Measurements from ENCODE around the gene DUS2. TPM values are rescaled to one million over a fixed set of nuclear protein-coding genes. Genes with fewer than 3 reads are reported as not detected.
"Not testable (repeated sequence)": the region's sequence is repeated elsewhere in the genome, so short reads cannot be mapped to it uniquely, and the experiment has no call there.

DUS2 gene
- total RNA-seq, 4 donors from 2014 or later = 4.5 to 9.6 (median 7.1) TPM

- in situ Hi-C loops (cut with MboI; ENCODE audit: low sequenced_read_pairs in 4 of 4) = no loop called here
- DNase-seq (peak in 1 of 2 donors; percentile 45), ATAC-seq (peak in 1 of 2 donors; percentile 47)
- no peaks in the 10 kb centered on the region for H3K9me3 ChIP-seq
- H3K27ac ChIP-seq = peak overlapping the region in 3 of 4 donors; percentile 35 to 47 (median 37)
- TF ChIP-seq POLR2A (IDR thresholded peaks at IDR 0.05) (peak in 1 of 2 donors; percentile 31), CTCF (IDR thresholded peaks at IDR 0.05 in 4 of 5, conservative IDR thresholded peaks at IDR 0.05 in 1 of 5) (no peak)
- intact Hi-C loops (cut with DNase I; ENCODE audit: low total_unique reads) = no loop called here
- H3K27me3 ChIP-seq = no peaks in the 10 kb centered on the region
- no peaks in the 10 kb centered on the region for H3K4me1 ChIP-seq
- H3K36me3 ChIP-seq = no peaks in the 10 kb centered on the region
- no peak overlapping the region for H3K4me3 ChIP-seq
Measured at GRCh38 chr16:68005786-68006286, 17.2 kb upstream of the DUS2 start.

GRCh38 chr16:68009157-68009735, 13.8 kb upstream of the DUS2 start:
- in situ Hi-C loops (cut with MboI; ENCODE audit: low sequenced_read_pairs in 4 of 4) (no loop called here), intact Hi-C loops (cut with DNase I; ENCODE audit: low total_unique reads) (no loop called here)
- no peaks in the 10 kb centered on the region for H3K36me3 ChIP-seq
- no peak for ATAC-seq
- no peak for TF ChIP-seq POLR2A (IDR thresholded peaks at IDR 0.05)
- no peak for TF ChIP-seq CTCF (IDR thresholded peaks at IDR 0.05 in 4 of 5, conservative IDR thresholded peaks at IDR 0.05 in 1 of 5)
- no peak overlapping the region for H3K27ac ChIP-seq
- no peak overlapping the region for H3K4me3 ChIP-seq
- no peaks in the 10 kb centered on the region for H3K4me1 ChIP-seq
- no peak for DNase-seq
- no peaks in the 10 kb centered on the region for H3K27me3 ChIP-seq
- no peaks in the 10 kb centered on the region for H3K9me3 ChIP-seq

- H3K4me3 ChIP-seq; H3K27ac ChIP-seq; ATAC-seq; intact Hi-C loops (cut with DNase I; ENCODE audit: low total_unique reads); DNase-seq; in situ Hi-C loops (cut with MboI; ENCODE audit: low sequenced_read_pairs in 4 of 4); H3K9me3 ChIP-seq; H3K4me1 ChIP-seq; H3K36me3 ChIP-seq; H3K27me3 ChIP-seq: not testable (repeated sequence)
Measured at GRCh38 chr16:68009872-68010271, 13.2 kb upstream of the DUS2 start.

- ATAC-seq = no peak
Measured at GRCh38 chr16:68013440-68013839, 9.6 kb upstream of the DUS2 start.

GRCh38 chr16:68015681-68016080, 7.4 kb upstream of the DUS2 start, which contains the start of gene DPEP2NB:
Gene DPEP2NB, minus strand, starts transcription at chr16:68015911. Its CDS starts 141 bp downstream, at chr16:68015770.
- DNase-seq = no peak
- no peak for ATAC-seq
- in situ Hi-C loops (cut with MboI; ENCODE audit: low sequenced_read_pairs in 4 of 4) = no loop called here
- Histone ChIP-seq H3K4me3 (no peak within 1 kb of the TSS), H3K27me3 (no peaks in the 10 kb centered on the region), H3K27ac (no peak within 1 kb of the TSS), H3K36me3 (no peaks in the 10 kb centered on the region), H3K9me3 (no peaks in the 10 kb centered on the region), H3K4me1 (no peaks in the 10 kb centered on the region)
- intact Hi-C loops (cut with DNase I; ENCODE audit: low total_unique reads) = no loop called here
- no peak for TF ChIP-seq POLR2A (IDR thresholded peaks at IDR 0.05)
- no peak for TF ChIP-seq CTCF (IDR thresholded peaks at IDR 0.05 in 4 of 5, conservative IDR thresholded peaks at IDR 0.05 in 1 of 5)

More at GRCh38 chr16:68013440-68013839, 9.6 kb upstream of the DUS2 start:
- in situ Hi-C loops (cut with MboI; ENCODE audit: low sequenced_read_pairs in 4 of 4) (no loop called here), intact Hi-C loops (cut with DNase I; ENCODE audit: low total_unique reads) (no loop called here)
- Histone ChIP-seq H3K4me1 (no peaks in the 10 kb centered on the region), H3K9me3 (no peaks in the 10 kb centered on the region), H3K4me3 (no peak overlapping the region), H3K27me3 (no peaks in the 10 kb centered on the region), H3K27ac (no peak overlapping the region), H3K36me3 (no peaks in the 10 kb centered on the region)
- TF ChIP-seq CTCF (IDR thresholded peaks at IDR 0.05 in 4 of 5, conservative IDR thresholded peaks at IDR 0.05 in 1 of 5) (no peak), POLR2A (IDR thresholded peaks at IDR 0.05) (no peak)
- DNase-seq = no peak

Measured in gastrocnemius medialis (tissue), 4 donors.